ENCODE results near the gene NEU2. TPM values are rescaled to one million over a fixed set of nuclear protein-coding genes. Genes with fewer than 3 reads are reported as not detected.

The NEU2 gene
- total and polyA plus RNA-seq, 10 of the 15 experiments (the other 5 are each of a cell fraction or from before 2014, with no cell fraction given), result not detected

GRCh38 chr2:233013650-233014049, 18.8 kb upstream of the NEU2 start (continued):
- TF ChIP-seq CREB1 (IDR thresholded peaks at IDR 0.05; ENCODE audit: low read depth), result no peak
- TF ChIP-seq PML (IDR thresholded peaks at IDR 0.05; ENCODE audit: low read length), result no peak
- TF ChIP-seq MXI1 (IDR thresholded peaks at IDR 0.05; ENCODE audit: low read depth, low read length), result no peak
- TF ChIP-seq NRF1 (conservative IDR thresholded peaks at IDR 0.05; ENCODE audit: low read depth, low read length), result no peak
- no peak for TF ChIP-seq LARP7 (IDR thresholded peaks at IDR 0.05)
- no peak for TF ChIP-seq IRF3 (IDR thresholded peaks at IDR 0.05)

DNA sequence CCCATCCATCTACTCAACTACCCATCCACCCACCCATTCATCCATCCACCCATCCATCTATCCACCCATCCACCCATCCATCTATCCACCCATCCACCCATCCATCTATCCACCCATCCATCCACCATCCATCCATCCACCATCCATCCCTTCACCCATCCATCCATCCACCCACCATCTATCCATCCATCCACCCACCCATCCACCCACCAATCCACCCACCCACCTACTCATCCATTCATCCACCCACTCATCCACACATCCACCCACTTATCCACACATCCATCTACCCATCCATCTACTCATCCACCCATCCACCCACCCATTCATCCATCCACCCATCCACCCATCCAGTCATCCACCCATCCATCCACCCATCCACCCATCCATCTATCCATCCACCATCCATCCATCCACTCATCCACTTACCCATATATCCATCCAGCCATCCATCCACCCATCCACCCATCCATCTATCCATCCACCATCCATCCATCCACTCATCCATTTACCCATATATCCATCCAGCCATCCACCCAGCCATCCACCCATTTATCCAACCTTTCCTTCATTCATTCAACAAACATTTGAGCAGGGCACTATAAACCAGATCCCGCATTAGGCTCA, 17.3 kb upstream of the NEU2 start:
- no peak overlapping the region for H3K9ac ChIP-seq (ENCODE audit: control insufficient read depth, insufficient read depth, low read length)
- FAIRE-seq, result no peak
- ChIA-PET RAD21 (ENCODE audit: unreplicated experiment) (no interaction called here), SMC1A (ENCODE audit: uncharacterized antibody, unreplicated experiment) (no interaction called here), POLR2A (no interaction called here), CTCF (no interaction called here)
- intact Hi-C loops (cut with micrococcal nuclease; ENCODE audit: unreplicated experiment), result no loop called here
- no peak for DNase-seq (ENCODE audit: low read depth, low spot score)
- no peaks in the 10 kb centered on the region for H3K27me3 ChIP-seq (replicated peaks in 1 of 2; ENCODE audit: control insufficient read depth in 2 of 2, insufficient read depth in 2 of 2, low read length in 1 of 2)
- no peak overlapping the region for H3K4me3 ChIP-seq
- H2AFZ ChIP-seq (ENCODE audit: control insufficient read depth, low read depth, low read length), result no peak overlapping the region
- no peaks in the 10 kb centered on the region for H3K79me2 ChIP-seq (ENCODE audit: control insufficient read depth, insufficient read depth, low read length)
- H3K27ac ChIP-seq (ENCODE audit: control insufficient read depth, insufficient read depth), result no peak overlapping the region
- H3K4me2 ChIP-seq (ENCODE audit: control insufficient read depth, insufficient read depth), result no peak overlapping the region
- H4K20me1 ChIP-seq (ENCODE audit: control insufficient read depth, insufficient read depth), result no peaks in the 10 kb centered on the region
- no peaks in the 10 kb centered on the region for H3K9me3 ChIP-seq (replicated peaks; ENCODE audit: control insufficient read depth, insufficient read depth, low read length)
- H3K36me3 ChIP-seq (ENCODE audit: control insufficient read depth in 2 of 2, insufficient read depth in 2 of 2, low read length in 1 of 2), result no peaks in the 10 kb centered on the region
- ATAC-seq, result no peak
- 74% methylated on average over 1 of the region's 1 CpG for WGBS (ENCODE audit: insufficient coverage, insufficient replicate concordance, low lambda C conversion rate, missing lambda C conversion rate)
- no peaks in the 10 kb centered on the region; the same call in 1 of the 2 replicates for H3K4me1 ChIP-seq (ENCODE audit: control insufficient read depth, insufficient read depth, low read length)
- in situ Hi-C loops (cut with MboI), result no loop called here
- no peak for TF ChIP-seq ATF3 (IDR thresholded peaks at IDR 0.05; ENCODE audit: borderline replicate concordance, extremely low read depth, low read depth, low read length)
- TF ChIP-seq ATF7 (IDR thresholded peaks at IDR 0.05; ENCODE audit: low read depth), result no peak
- TF ChIP-seq ZNF274 (IDR thresholded peaks at IDR 0.05; ENCODE audit: insufficient read depth, insufficient read length), result no peak
- TF ChIP-seq POLR2A (IDR thresholded peaks at IDR 0.05; ENCODE audit: low read depth, low read length), result no peak
- TF ChIP-seq NR2C2 (IDR thresholded peaks at IDR 0.05; ENCODE audit: borderline replicate concordance, control insufficient read depth, insufficient read length, low read depth), result no peak
- TF ChIP-seq, protein P1, sequence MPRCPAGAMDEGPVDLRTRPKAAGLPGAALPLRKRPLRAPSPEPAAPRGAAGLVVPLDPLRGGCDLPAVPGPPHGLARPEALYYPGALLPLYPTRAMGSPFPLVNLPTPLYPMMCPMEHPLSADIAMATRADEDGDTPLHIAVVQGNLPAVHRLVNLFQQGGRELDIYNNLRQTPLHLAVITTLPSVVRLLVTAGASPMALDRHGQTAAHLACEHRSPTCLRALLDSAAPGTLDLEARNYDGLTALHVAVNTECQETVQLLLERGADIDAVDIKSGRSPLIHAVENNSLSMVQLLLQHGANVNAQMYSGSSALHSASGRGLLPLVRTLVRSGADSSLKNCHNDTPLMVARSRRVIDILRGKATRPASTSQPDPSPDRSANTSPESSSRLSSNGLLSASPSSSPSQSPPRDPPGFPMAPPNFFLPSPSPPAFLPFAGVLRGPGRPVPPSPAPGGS (IDR thresholded peaks at IDR 0.05; ENCODE audit: borderline replicate concordance, insufficient read depth, low read depth, low read length, poor library complexity, severe bottlenecking), result no peak
- TF ChIP-seq ZNF24 (IDR thresholded peaks at IDR 0.05), result no peak
- no TSS peak for BruUV-seq (replicated peaks)
